Nephron (organoid): ENCODE results near the gene TTC16.

ENCODE experiments used
- H3K27ac Mint-ChIP-seq, 3 experiments: 2 replicates each; pipeline ENCODE4 v1.8.0; 2020; ENCODE audit warnings: mixed read lengths in 3 of 3, mild to moderate bottlenecking in 2 of 3, moderate library complexity in 1 of 3
- H3K27me3 Mint-ChIP-seq: 2 replicates; pipeline ENCODE4 v1.8.0; 2021; ENCODE audit warnings: low read depth, mild to moderate bottlenecking, moderate library complexity, mixed read lengths
- H3K36me3 Mint-ChIP-seq: 2 replicates; pipeline ENCODE4 v1.8.0; 2020; ENCODE audit warnings: low read depth, mixed read lengths
- H3K4me1 Mint-ChIP-seq: 2 replicates; pipeline ENCODE4 v1.8.0; 2020; ENCODE audit warnings: mixed read lengths
- H3K4me3 Mint-ChIP-seq, 3 experiments: 2 replicates each; pipeline ENCODE4 v1.8.0; 2020; ENCODE audit warnings: mild to moderate bottlenecking in 3 of 3, mixed read lengths in 3 of 3, moderate library complexity in 2 of 3
- H3K9me3 Mint-ChIP-seq: 2 replicates; pipeline ENCODE4 v1.8.0; 2020; ENCODE audit warnings: mixed read lengths
- CTCF ChIP-seq, 3 experiments: fragments of 200-600 bp; sonication (generic); IDR thresholded peaks; one replicate each; pipeline ENCODE4 v1.5.0; 2021; ENCODE audit warnings: antibody characterized with exemption in 3 of 3; ENCODE audit not compliant: unreplicated experiment in 3 of 3

TTC16 gene

DNA sequence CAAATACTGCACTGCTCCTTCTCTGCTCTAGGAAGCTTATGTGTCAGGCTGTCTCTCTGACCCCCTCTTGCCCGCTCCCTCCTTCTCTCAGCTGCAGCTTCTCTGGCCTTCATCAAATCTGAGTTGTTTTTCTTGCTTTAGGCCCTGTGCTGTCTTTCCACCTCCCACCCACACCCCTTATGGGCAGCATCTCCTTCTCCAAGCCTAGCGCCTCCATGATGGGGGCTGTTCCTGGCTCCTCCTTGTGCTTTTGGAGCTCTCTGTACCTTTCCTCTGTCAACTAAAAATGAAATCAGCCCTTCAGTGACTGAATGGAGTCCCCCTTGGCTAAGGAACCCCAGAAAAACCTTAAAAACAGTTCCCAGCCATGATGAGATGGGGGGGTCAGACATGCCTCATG lies 15.7 kb upstream of the TTC16 start:
- Mint-ChIP-seq H3K9me3 (no peaks in the 10 kb centered on the region), H3K4me1 (peaks cover 40% of the 10 kb centered on the region), H3K27ac (peak overlapping the region; percentile 70 to 92 (median 75)), H3K27me3 (peaks cover 4% of the 10 kb centered on the region), H3K36me3 (no peaks in the 10 kb centered on the region), H3K4me3 (peak overlapping the region; percentile 34 to 62 (median 58))
- no peak for TF ChIP-seq CTCF (IDR thresholded peaks at IDR 0.05; ENCODE audit: unreplicated experiment in 3 of 3)

DNA sequence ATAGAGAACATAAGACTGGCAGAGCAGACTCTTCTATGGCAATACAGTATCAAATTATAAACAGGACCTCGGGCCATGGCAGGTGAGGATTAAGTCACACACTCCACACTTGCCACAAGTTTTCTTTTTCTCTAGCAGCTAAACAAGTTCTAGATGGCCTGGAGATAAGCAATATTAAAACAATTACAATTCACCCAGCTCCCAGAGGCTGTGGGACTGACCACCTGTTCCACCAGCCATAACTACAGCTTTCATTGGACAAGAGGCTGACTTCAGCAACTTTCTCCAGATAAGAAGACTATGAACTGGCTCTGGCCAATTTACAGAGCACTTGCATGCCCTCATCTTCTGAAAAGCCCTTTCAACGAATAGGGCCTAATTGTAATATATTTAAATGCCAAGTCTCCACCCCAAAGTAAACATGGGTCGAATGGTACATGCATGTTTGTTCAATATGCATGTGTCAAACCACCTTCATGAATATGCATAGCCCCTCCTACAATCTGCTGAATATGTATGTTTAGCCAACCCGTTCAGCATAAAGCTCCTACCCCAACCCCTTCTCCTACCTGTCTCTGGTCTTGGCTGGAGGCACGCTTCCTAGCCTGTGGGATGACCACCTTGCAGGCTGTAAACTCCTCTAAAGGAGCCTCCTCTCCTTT lies 15.2 kb upstream of the TTC16 start:
- TF ChIP-seq CTCF (IDR thresholded peaks at IDR 0.05; ENCODE audit: unreplicated experiment in 3 of 3): no peak
- no peaks in the 10 kb centered on the region for H3K9me3 Mint-ChIP-seq
- H3K36me3 Mint-ChIP-seq: no peaks in the 10 kb centered on the region
- H3K27ac Mint-ChIP-seq: peak overlapping the region; percentile 70 to 92 (median 75)
- H3K27me3 Mint-ChIP-seq: peaks cover 4% of the 10 kb centered on the region
- H3K4me1 Mint-ChIP-seq: peaks cover 34% of the 10 kb centered on the region
- H3K4me3 Mint-ChIP-seq: peak overlapping the region in 1 of 3 experiments; percentile 34

DNA sequence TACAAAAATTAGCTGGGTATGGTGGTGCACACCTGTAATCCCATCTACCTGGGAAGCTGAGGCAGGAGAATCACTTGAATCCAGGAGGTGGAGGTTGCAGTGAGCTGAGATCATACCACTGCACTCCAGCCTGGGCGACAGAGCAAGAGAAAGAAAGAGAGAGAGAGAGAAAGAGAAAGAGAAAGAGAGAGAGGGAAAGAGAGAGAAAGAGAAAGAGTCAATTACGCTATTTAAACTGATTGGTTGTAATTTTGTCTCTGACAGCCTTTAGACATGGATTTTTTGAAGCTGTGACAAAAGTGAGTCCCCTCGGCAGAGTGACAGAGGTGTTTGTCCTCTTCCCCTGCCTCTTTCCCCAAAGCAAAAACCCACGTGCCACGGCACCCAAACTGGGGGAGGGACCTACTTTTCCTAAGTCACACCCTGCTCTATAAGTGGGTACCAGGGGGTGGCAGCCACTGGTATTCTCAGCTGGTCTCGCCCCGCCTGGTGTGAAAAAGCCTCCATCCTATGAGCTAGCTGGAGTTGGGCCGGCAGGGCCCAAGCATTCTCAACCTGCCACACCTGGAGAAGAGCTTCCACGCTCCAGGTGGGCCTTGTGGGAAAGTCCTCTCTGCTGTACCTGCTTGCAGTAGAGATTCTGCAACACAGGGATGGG lies 12.5 kb upstream of the TTC16 start:
- Mint-ChIP-seq H3K9me3 (no peaks in the 10 kb centered on the region), H3K4me3 (no peak overlapping the region), H3K27ac (no peak overlapping the region), H3K36me3 (no peaks in the 10 kb centered on the region), H3K4me1 (peaks cover 33% of the 10 kb centered on the region), H3K27me3 (peaks cover 4% of the 10 kb centered on the region)
- TF ChIP-seq CTCF (IDR thresholded peaks at IDR 0.05; ENCODE audit: unreplicated experiment in 3 of 3): no peak

DNA sequence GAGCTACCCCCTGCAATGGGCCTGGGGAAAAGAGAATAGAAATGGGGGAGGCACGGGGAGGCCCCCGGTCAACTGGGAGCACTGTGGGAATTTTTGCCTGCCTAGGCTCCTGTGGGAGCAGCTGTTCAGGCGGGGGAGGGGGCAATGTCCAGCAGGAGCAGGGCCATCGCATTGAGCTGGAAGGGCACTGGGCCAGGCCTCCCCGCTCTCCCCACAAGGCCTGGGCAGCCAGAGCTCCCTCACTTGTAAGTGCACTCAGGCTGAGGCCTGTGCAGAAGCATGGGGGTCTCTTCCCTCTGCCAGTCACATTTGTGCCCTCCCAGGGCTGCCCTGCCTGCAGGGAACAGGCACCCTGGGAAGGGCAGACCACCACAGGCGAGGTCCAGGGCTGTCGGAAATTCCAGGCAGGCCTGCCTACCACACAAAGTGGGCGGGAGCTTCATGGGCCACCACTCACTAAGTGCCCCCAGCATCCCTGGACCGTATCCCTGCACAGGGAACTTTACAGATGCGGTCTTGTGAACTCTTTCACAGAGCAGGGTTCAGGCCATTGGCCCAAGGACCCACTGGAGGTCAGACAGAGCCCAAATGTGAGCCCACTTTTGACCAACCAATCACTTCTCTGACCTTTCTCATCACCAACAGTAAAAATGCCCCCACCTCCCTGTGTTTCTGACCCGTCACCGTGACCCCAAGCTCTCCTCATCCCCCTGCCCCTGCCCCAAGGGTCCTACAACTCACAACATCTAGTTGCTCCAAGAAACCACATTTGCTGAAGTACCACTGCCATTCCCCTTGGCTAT lies 10.1 kb upstream of the TTC16 start:
- no peak overlapping the region for H3K27ac Mint-ChIP-seq
- TF ChIP-seq CTCF (IDR thresholded peaks at IDR 0.05; ENCODE audit: unreplicated experiment in 3 of 3): no peak
- H3K9me3 Mint-ChIP-seq: no peaks in the 10 kb centered on the region
- peaks cover 22% of the 10 kb centered on the region for H3K4me1 Mint-ChIP-seq
- H3K27me3 Mint-ChIP-seq: peaks cover 4% of the 10 kb centered on the region
- no peak overlapping the region for H3K4me3 Mint-ChIP-seq
- H3K36me3 Mint-ChIP-seq: no peaks in the 10 kb centered on the region

- Mint-ChIP-seq H3K9me3 (no peaks in the 10 kb centered on the region), H3K27me3 (peaks cover 4% of the 10 kb centered on the region)
Measured at GRCh38 chr9:127706836-127707241, 9.0 kb upstream of the TTC16 start, which contains the start of gene CFAP157. Gene CFAP157, plus strand, starts transcription at chr9:127706988. Its CDS starts 44 bp downstream, at chr9:127707032.

More at GRCh38 chr9:127706836-127707241, 9.0 kb upstream of the TTC16 start, which contains the start of gene CFAP157:
- Mint-ChIP-seq H3K36me3 (no peaks in the 10 kb centered on the region), H3K4me3 (peak within 1 kb of the TSS in 2 of 3 experiments; percentile 59 to 67), H3K4me1 (peaks cover 26% of the 10 kb centered on the region), H3K27ac (no peak within 1 kb of the TSS)
- TF ChIP-seq CTCF (IDR thresholded peaks at IDR 0.05; ENCODE audit: unreplicated experiment in 3 of 3): no peak
